HepG2 (cell line): ENCODE results near the gene GJA3. TPM values are rescaled to one million over a fixed set of nuclear protein-coding genes. Genes with fewer than 3 reads are reported as not detected.

Source experiments
- ATAC-seq: fragments of 200-7000 bp; cut with Tn5 transposase; 3 replicates; pipeline ENCODE4 v1.9.1; 2020; ENCODE audit warnings: mild to moderate bottlenecking, moderate library complexity
- BruUV-seq: library from RNA; stranded (reverse); fragments of 400-500 nt; replicated peaks from 2 replicates; lab custom pipeline; 2021; lab: Mats Ljungman, UMichigan
- CTCF ChIA-PET: fragments of 300-600 bp; formaldehyde crosslinking; extraction: SDS; loops from one replicate; lab custom pipeline; 2021; ENCODE audit warnings: low total read pairs, inconsistent platforms, low intra/inter-chr PET ratio; lab: Yijun Ruan, JAX
- POLR2A ChIA-PET: fragments of 350-600 bp; sonication (Branson Sonifier 250); formaldehyde crosslinking; loops from one replicate; lab custom pipeline; 2020; ENCODE audit warnings: antibody characterized with exemption, inconsistent platforms; lab: Yijun Ruan, JAX
- DNase-seq: peaks from one replicate; pipeline ENCODE4 v3.0.0-alpha.2; 2015; ENCODE audit warnings: low spot score
- FAIRE-seq: peaks from 3 replicates; lab custom pipeline; 2011; peaks lifted over from hg19 to GRCh38; lab: Jason Lieb, UNC
- H2AFZ ChIP-seq: one replicate; pipeline ENCODE4 v1.6.1; 2011; ENCODE audit warnings: low read length, inconsistent platforms
- H3K27ac ChIP-seq: fragments of 300-600 bp; 3 replicates; pipeline ENCODE4 v1.8.0; 2011; ENCODE audit warnings: mixed run types, mild to moderate bottlenecking, mixed read lengths, low read length, inconsistent platforms; ENCODE audit not compliant: insufficient read depth; ENCODE audit errors: extremely low read length
- H3K27me3 ChIP-seq, 2 experiments: fragments of 200-600 bp in 1 of 2; 2 replicates in 1 of 2; 3 replicates in 1 of 2; pipeline versions ENCODE4 v1.6.0 to v1.8.0; 2011; ENCODE audit warnings: low read length in 2 of 2, mild to moderate bottlenecking in 2 of 2, moderate library complexity in 2 of 2, inconsistent platforms in 1 of 2; ENCODE audit not compliant: insufficient read depth in 2 of 2, control insufficient read depth in 1 of 2
- H3K36me3 ChIP-seq, 2 experiments: fragments of 200-600 bp in 1 of 2; replicated peaks in 1 of 2; 2 replicates in 1 of 2; 3 replicates in 1 of 2; pipeline versions ENCODE4 v1.5.1 to v1.8.0; 2011; ENCODE audit warnings: low read length in 2 of 2, inconsistent platforms in 1 of 2; ENCODE audit not compliant: insufficient read depth in 2 of 2, control insufficient read depth in 1 of 2
- H3K4me1 ChIP-seq: 2 replicates; pipeline ENCODE4 v1.5.1; 2012; ENCODE audit warnings: low read length, inconsistent platforms; ENCODE audit not compliant: insufficient read depth
- H3K4me2 ChIP-seq: 2 replicates; pipeline ENCODE4 v1.6.0; 2011; ENCODE audit warnings: low read depth, low read length, inconsistent platforms
- H3K4me3 ChIP-seq, 3 experiments: fragments of 200-600 bp in 1 of 3; sonication (generic), shearing (Covaris generic) in 1 of 3; replicated peaks in 1 of 3; 2 replicates each; pipeline ENCODE4 v1.5.1; 2011 to 2016; ENCODE audit warnings: low read length in 3 of 3, inconsistent platforms in 2 of 3, low read depth in 2 of 3, mild to moderate bottlenecking in 2 of 3, control low read depth in 1 of 3, mixed read lengths in 1 of 3; ENCODE audit not compliant: insufficient read depth in 1 of 3
- H3K79me2 ChIP-seq: one replicate; pipeline ENCODE4 v1.6.1; 2011; ENCODE audit warnings: low read length, inconsistent platforms; ENCODE audit not compliant: insufficient read depth
- H3K9ac ChIP-seq: 2 replicates; pipeline ENCODE4 v1.6.0; 2011; ENCODE audit warnings: mild to moderate bottlenecking, low read depth, low read length, inconsistent platforms; ENCODE audit not compliant: insufficient read depth
- H3K9me3 ChIP-seq: 2 replicates; pipeline ENCODE4 v1.5.1; 2012; ENCODE audit warnings: mild to moderate bottlenecking, low read length
- H4K20me1 ChIP-seq: 2 replicates; pipeline ENCODE4 v1.6.0; 2011; ENCODE audit warnings: inconsistent platforms, mild to moderate bottlenecking, low read length, moderate library complexity; ENCODE audit not compliant: insufficient read depth
- DMAP1 ChIP-seq: IDR thresholded peaks from 2 replicates; pipeline ENCODE4 v1.6.1; 2016
- EHMT2 ChIP-seq: fragments of 200-600 bp; sonication (generic); IDR thresholded peaks from 2 replicates; pipeline ENCODE4 v1.7.0; 2017; ENCODE audit warnings: antibody characterized with exemption, low read depth, low read length, borderline replicate concordance
- HMG20A ChIP-seq: IDR thresholded peaks from 2 replicates; pipeline ENCODE4 v1.6.1; 2016; ENCODE audit warnings: borderline replicate concordance
- ISL2 ChIP-seq: sonication (generic); formaldehyde crosslinking; IDR thresholded peaks from 2 replicates; pipeline ENCODE4 v1.5.0; 2020; ENCODE audit warnings: missing genetic modification reagents
- KLF12 ChIP-seq: sonication (generic); formaldehyde crosslinking; IDR thresholded peaks from 2 replicates; pipeline ENCODE4 v1.4.0; 2020; ENCODE audit warnings: missing genetic modification reagents, borderline replicate concordance
- MEF2D ChIP-seq: sonication (generic); formaldehyde crosslinking; IDR thresholded peaks from 2 replicates; pipeline ENCODE4 v1.5.1; 2020; ENCODE audit warnings: mild to moderate bottlenecking, missing genetic modification reagents
- MEIS2 ChIP-seq: sonication (generic); formaldehyde crosslinking; IDR thresholded peaks from 2 replicates; pipeline ENCODE4 v1.9.0; 2021; ENCODE audit warnings: mild to moderate bottlenecking, missing genetic modification reagents
- SP4 ChIP-seq: sonication (generic); formaldehyde crosslinking; IDR thresholded peaks from 2 replicates; pipeline ENCODE4 v1.8.1; 2023; ENCODE audit warnings: mild to moderate bottlenecking, missing genetic modification reagents
- SRSF4 ChIP-seq: fragments of 200-400 bp; formaldehyde crosslinking; IDR thresholded peaks from one replicate; pipeline ENCODE4 v1.6.1; 2018; ENCODE audit warnings: mild to moderate bottlenecking, low read depth, low read length, moderate library complexity; ENCODE audit not compliant: poor library complexity, severe bottlenecking
- SSRP1 ChIP-seq: IDR thresholded peaks from 2 replicates; pipeline ENCODE4 v1.6.1; 2016; ENCODE audit warnings: control low read depth
- ZMYM3 ChIP-seq: sonication (generic); formaldehyde crosslinking; IDR thresholded peaks from 2 replicates; pipeline ENCODE4 v1.5.1; 2020; ENCODE audit warnings: mild to moderate bottlenecking, missing genetic modification reagents
- ZNF263 ChIP-seq: sonication (generic); formaldehyde crosslinking; IDR thresholded peaks from 2 replicates; pipeline ENCODE4 v1.4.0; 2020; ENCODE audit warnings: missing genetic modification reagents
- ZNF274 ChIP-seq: sonication (generic); formaldehyde crosslinking; IDR thresholded peaks from 2 replicates; pipeline ENCODE4 v1.5.1; 2020; ENCODE audit warnings: mild to moderate bottlenecking, missing genetic modification reagents
- ZNF709 ChIP-seq: sonication (generic); formaldehyde crosslinking; IDR thresholded peaks from 2 replicates; pipeline ENCODE4 v1.5.0; 2020; ENCODE audit warnings: mild to moderate bottlenecking, missing genetic modification reagents
- WGBS: methylation state at CpG from one replicate; pipeline ENCODE4 v1.1.6; 2017; ENCODE audit warnings: low lambda C conversion rate; 5-methylcytosine and 5-hydroxymethylcytosine counted together
- in situ Hi-C: cut with HindIII; loops from 2 replicates; pipeline ENCODE4 v1.10.0; 2017; ENCODE audit warnings: low pct_unique_long_range_greater_than_20kb; ENCODE audit not compliant: extremely low pct_ligation_motif_present
- intact Hi-C: fragments of 100-400 bp; cut with micrococcal nuclease; formaldehyde crosslinking; loops from one replicate; pipeline ENCODE4 v1.10.0; 2022; ENCODE audit not compliant: unreplicated experiment
- polyA plus RNA-seq, 8 experiments: library from polyadenylated mRNA; depleted of rRNA in 3 of 8; stranded (reverse) in 7 of 8; unstranded in 1 of 8; fragments of >200 nt; fragmentation: Illumina TruSeq in 4 of 8; extraction: Trizol in 4 of 8; gene quantifications; 2 replicates each; pipeline versions ENCODE4 v1.2.1 to v1.2.3, GENCODE V29; 2011 to 2016; ENCODE audit warnings: low read depth in 4 of 8, missing spikeins in 1 of 8, mixed read lengths in 1 of 8; ENCODE audit not compliant: insufficient read depth in 1 of 8
- total RNA-seq, 5 experiments: library from RNA; depleted of rRNA; stranded (reverse); fragments of >200 nt; fragmentation: Illumina TruSeq; extraction: Trizol; gene quantifications; 2 replicates each; pipeline ENCODE4 v1.2.3, GENCODE V29; 2016; ENCODE audit warnings: low read depth in 1 of 5
- TF ChIP-seq, protein P1 (sequence below): sonication (generic); formaldehyde crosslinking; IDR thresholded peaks from 2 replicates; pipeline ENCODE4 v1.8.0; 2022; ENCODE audit warnings: missing genetic modification reagents, mild to moderate bottlenecking, moderate library complexity, borderline replicate concordance
- TF ChIP-seq, protein P2 (sequence below): sonication (generic); formaldehyde crosslinking; IDR thresholded peaks from 2 replicates; pipeline ENCODE4 v1.4.0; 2020; ENCODE audit warnings: missing genetic modification reagents
- TF ChIP-seq, protein P3 (sequence below): IDR thresholded peaks from 2 replicates; pipeline ENCODE4 v1.6.1; 2012; ENCODE audit warnings: low read length, improper control_type of control experiment
- TF ChIP-seq, protein P4 (sequence below): sonication (generic); formaldehyde crosslinking; IDR thresholded peaks from 2 replicates; pipeline ENCODE4 v1.4.0; 2020; ENCODE audit warnings: missing genetic modification reagents, mild to moderate bottlenecking, borderline replicate concordance

GJA3 gene
- total and polyA plus RNA-seq, 2 of the 13 experiments (the other 11 are each of a cell fraction or from before 2014, with no cell fraction given): 0.04 TPM

DNA sequence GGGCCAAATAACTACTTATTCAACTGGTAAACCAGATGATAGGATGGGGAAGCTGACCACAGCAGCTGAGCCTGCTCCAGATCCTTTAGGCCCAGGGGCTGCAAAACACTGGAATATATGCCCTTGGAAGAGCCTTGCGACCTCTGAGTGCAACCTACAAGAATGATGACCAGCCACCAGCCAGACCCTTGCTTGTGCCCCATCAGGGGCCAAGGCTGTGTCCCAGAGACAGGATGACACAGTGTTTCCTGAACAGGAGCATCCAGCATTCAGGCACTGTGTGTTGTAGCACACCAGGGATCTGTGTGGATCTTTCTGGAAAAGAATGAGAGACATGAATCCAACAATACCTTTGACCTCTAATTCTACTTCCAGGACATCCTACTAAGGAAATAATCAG lies 14.5 kb downstream of the GJA3 start:
- Histone ChIP-seq H2AFZ (no peak overlapping the region), H3K27me3 (peaks cover 4 to 48% of the 10 kb centered on the region in 2 experiments), H4K20me1 (no peaks in the 10 kb centered on the region), H3K4me3 (no peak overlapping the region), H3K4me2 (no peak overlapping the region), H3K36me3 (no peaks in the 10 kb centered on the region), H3K4me1 (no peaks in the 10 kb centered on the region), H3K9ac (no peak overlapping the region), H3K27ac (no peak overlapping the region), H3K79me2 (no peaks in the 10 kb centered on the region), H3K9me3 (no peaks in the 10 kb centered on the region)
- ATAC-seq (no peak), DNase-seq (no peak), FAIRE-seq (no peak)
- intact Hi-C loops (no loop called here), in situ Hi-C loops (no loop called here)
- BruUV-seq: no TSS peak
- CTCF ChIA-PET: no interaction called here
- TF ChIP-seq ZNF274 (CRISPR knock-in tag) (no peak), ISL2 (CRISPR knock-in tag) (no peak), SSRP1 (no peak), SP4 (no peak), ZNF709 (CRISPR knock-in tag) (no peak), HMG20A (no peak), ZMYM3 (CRISPR knock-in tag) (no peak), DMAP1 (CRISPR knock-in tag) (no peak), MEF2D (no peak), EHMT2 (no peak), KLF12 (CRISPR knock-in tag) (no peak), MEIS2 (CRISPR knock-in tag) (no peak), SRSF4 (no peak), ZNF263 (CRISPR knock-in tag) (no peak)
- TF ChIP-seq, protein P1, sequence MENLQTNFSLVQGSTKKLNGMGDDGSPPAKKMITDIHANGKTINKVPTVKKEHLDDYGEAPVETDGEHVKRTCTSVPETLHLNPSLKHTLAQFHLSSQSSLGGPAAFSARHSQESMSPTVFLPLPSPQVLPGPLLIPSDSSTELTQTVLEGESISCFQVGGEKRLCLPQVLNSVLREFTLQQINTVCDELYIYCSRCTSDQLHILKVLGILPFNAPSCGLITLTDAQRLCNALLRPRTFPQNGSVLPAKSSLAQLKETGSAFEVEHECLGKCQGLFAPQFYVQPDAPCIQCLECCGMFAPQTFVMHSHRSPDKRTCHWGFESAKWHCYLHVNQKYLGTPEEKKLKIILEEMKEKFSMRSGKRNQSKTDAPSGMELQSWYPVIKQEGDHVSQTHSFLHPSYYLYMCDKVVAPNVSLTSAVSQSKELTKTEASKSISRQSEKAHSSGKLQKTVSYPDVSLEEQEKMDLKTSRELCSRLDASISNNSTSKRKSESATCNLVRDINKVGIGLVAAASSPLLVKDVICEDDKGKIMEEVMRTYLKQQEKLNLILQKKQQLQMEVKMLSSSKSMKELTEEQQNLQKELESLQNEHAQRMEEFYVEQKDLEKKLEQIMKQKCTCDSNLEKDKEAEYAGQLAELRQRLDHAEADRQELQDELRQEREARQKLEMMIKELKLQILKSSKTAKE (CRISPR knock-in tag): no peak
- TF ChIP-seq, protein P2, sequence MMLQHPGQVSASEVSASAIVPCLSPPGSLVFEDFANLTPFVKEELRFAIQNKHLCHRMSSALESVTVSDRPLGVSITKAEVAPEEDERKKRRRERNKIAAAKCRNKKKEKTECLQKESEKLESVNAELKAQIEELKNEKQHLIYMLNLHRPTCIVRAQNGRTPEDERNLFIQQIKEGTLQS (CRISPR knock-in tag): no peak
- TF ChIP-seq, protein P3, sequence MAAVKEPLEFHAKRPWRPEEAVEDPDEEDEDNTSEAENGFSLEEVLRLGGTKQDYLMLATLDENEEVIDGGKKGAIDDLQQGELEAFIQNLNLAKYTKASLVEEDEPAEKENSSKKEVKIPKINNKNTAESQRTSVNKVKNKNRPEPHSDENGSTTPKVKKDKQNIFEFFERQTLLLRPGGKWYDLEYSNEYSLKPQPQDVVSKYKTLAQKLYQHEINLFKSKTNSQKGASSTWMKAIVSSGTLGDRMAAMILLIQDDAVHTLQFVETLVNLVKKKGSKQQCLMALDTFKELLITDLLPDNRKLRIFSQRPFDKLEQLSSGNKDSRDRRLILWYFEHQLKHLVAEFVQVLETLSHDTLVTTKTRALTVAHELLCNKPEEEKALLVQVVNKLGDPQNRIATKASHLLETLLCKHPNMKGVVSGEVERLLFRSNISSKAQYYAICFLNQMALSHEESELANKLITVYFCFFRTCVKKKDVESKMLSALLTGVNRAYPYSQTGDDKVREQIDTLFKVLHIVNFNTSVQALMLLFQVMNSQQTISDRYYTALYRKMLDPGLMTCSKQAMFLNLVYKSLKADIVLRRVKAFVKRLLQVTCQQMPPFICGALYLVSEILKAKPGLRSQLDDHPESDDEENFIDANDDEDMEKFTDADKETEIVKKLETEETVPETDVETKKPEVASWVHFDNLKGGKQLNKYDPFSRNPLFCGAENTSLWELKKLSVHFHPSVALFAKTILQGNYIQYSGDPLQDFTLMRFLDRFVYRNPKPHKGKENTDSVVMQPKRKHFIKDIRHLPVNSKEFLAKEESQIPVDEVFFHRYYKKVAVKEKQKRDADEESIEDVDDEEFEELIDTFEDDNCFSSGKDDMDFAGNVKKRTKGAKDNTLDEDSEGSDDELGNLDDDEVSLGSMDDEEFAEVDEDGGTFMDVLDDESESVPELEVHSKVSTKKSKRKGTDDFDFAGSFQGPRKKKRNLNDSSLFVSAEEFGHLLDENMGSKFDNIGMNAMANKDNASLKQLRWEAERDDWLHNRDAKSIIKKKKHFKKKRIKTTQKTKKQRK: no peak
- TF ChIP-seq, protein P4, sequence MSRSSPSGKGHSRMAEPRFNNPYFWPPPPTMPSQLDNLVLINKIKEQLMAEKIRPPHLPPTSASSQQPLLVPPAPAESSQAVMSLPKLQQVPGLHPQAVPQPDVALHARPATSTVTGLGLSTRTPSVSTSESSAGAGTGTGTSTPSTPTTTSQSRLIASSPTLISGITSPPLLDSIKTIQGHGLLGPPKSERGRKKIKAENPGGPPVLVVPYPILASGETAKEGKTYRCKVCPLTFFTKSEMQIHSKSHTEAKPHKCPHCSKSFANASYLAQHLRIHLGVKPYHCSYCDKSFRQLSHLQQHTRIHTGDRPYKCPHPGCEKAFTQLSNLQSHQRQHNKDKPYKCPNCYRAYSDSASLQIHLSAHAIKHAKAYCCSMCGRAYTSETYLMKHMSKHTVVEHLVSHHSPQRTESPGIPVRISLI: no peak
- 25% methylated on average over 1 of the region's 1 CpG for WGBS
- POLR2A ChIA-PET: no interaction called here
